H7 (cell line): ENCODE data around the gene POLR3GL. TPM values are rescaled to one million over a fixed set of nuclear protein-coding genes. Genes with fewer than 3 reads are reported as not detected.

Experiments used
- DNase-seq: peaks from one replicate; pipeline ENCODE4 v3.0.0; 2012
- H3K27me3 ChIP-seq: 2 replicates; pipeline ENCODE4 v1.6.0; 2011; ENCODE audit warnings: mild to moderate bottlenecking, low read length; ENCODE audit not compliant: control insufficient read depth, insufficient read depth
- H3K36me3 ChIP-seq: replicated peaks from 2 replicates; pipeline ENCODE4 v1.5.1; 2011; ENCODE audit warnings: low read length; ENCODE audit not compliant: control insufficient read depth, insufficient read depth
- H3K4me3 ChIP-seq: 2 replicates; pipeline ENCODE4 v1.5.1; 2011; ENCODE audit warnings: low read depth, mild to moderate bottlenecking, control low read depth, low read length, moderate library complexity; ENCODE audit not compliant: insufficient read depth
- total RNA-seq: library from RNA; depleted of rRNA; stranded (reverse); fragments of >200 nt; shearing (Covaris generic); gene quantifications from 2 replicates; pipeline ENCODE4 v1.2.3, GENCODE V29; 2014

Gene POLR3GL
- total RNA-seq, 1 experiment from 2014 or later, result 6.3 TPM

GRCh38 chr1:145987926-145988325 lies 23.4 kb downstream of the POLR3GL start:
- Histone ChIP-seq H3K36me3 (peaks cover 2% of the 10 kb centered on the region; the same call in 1 of the 2 replicates), H3K4me3 (no peak overlapping the region), H3K27me3 (no peaks in the 10 kb centered on the region)
- no peak for DNase-seq

- Histone ChIP-seq H3K4me3 (no peak overlapping the region), H3K36me3 (peaks cover 10% of the 10 kb centered on the region), H3K27me3 (no peaks in the 10 kb centered on the region)
- no peak for DNase-seq
Observed at GRCh38 chr1:145988773-145989172, 24.3 kb downstream of the POLR3GL start.

GRCh38 chr1:145990249-145990855 lies 25.9 kb downstream of the POLR3GL start:
- Histone ChIP-seq H3K36me3 (peaks cover 22% of the 10 kb centered on the region), H3K4me3 (no peak overlapping the region), H3K27me3 (no peaks in the 10 kb centered on the region; the same call in 1 of the 2 replicates)
- no peak for DNase-seq

GRCh38 chr1:145991735-145992412 lies 27.4 kb downstream of the POLR3GL start:
- DNase-seq, result no peak
- H3K27me3 ChIP-seq, result peaks cover 2% of the 10 kb centered on the region; the same call in 1 of the 2 replicates
- no peak overlapping the region for H3K4me3 ChIP-seq
- peaks cover 22% of the 10 kb centered on the region for H3K36me3 ChIP-seq

- H3K4me3 ChIP-seq, result no peak overlapping the region
- DNase-seq, result no peak
Observed at GRCh38 chr1:145992502-145992936, 28.0 kb downstream of the POLR3GL start.

GRCh38 chr1:145992958-145993617 lies 28.6 kb downstream of the POLR3GL start:
- Histone ChIP-seq H3K36me3 (peaks cover 22% of the 10 kb centered on the region), H3K4me3 (no peak overlapping the region), H3K27me3 (peaks cover 2% of the 10 kb centered on the region; the same call in 1 of the 2 replicates)
- DNase-seq, result no peak

More at GRCh38 chr1:145992502-145992936, 28.0 kb downstream of the POLR3GL start:
- H3K27me3 ChIP-seq, result peaks cover 2% of the 10 kb centered on the region; the same call in 1 of the 2 replicates
- H3K36me3 ChIP-seq, result peaks cover 22% of the 10 kb centered on the region

- peak overlapping the region; percentile 63; the same call in 1 of the 2 replicates for H3K4me3 ChIP-seq
- peaks cover 2% of the 10 kb centered on the region; the same call in 1 of the 2 replicates for H3K27me3 ChIP-seq
- H3K36me3 ChIP-seq, result peaks cover 22% of the 10 kb centered on the region
- no peak for DNase-seq
Observed at GRCh38 chr1:145993618-145994390, 29.3 kb downstream of the POLR3GL start.

GRCh38 chr1:145994391-145995120 lies 30.1 kb downstream of the POLR3GL start:
- Histone ChIP-seq H3K27me3 (peaks cover 2% of the 10 kb centered on the region; the same call in 1 of the 2 replicates), H3K4me3 (peak overlapping the region; percentile 63), H3K36me3 (peaks cover 22% of the 10 kb centered on the region)
- no peak for DNase-seq

GRCh38 chr1:145995148-145995881 lies 30.8 kb downstream of the POLR3GL start:
- peak overlapping the region; percentile 63 for H3K4me3 ChIP-seq
- DNase-seq, result no peak
- peaks cover 22% of the 10 kb centered on the region for H3K36me3 ChIP-seq
- peaks cover 2% of the 10 kb centered on the region; the same call in 1 of the 2 replicates for H3K27me3 ChIP-seq

GRCh38 chr1:145995964-145996432 lies 31.5 kb downstream of the POLR3GL start:
- H3K27me3 ChIP-seq, result peaks cover 2% of the 10 kb centered on the region; the same call in 1 of the 2 replicates
- DNase-seq, result no peak
- peak overlapping the region; percentile 63 for H3K4me3 ChIP-seq
- H3K36me3 ChIP-seq, result peaks cover 22% of the 10 kb centered on the region

- peaks cover 2% of the 10 kb centered on the region; the same call in 1 of the 2 replicates for H3K27me3 ChIP-seq
- peaks cover 22% of the 10 kb centered on the region for H3K36me3 ChIP-seq
- peak; percentile 97 for DNase-seq
- H3K4me3 ChIP-seq, result peak within 1 kb of the TSS; percentile 63
Observed at GRCh38 chr1:145996433-145997015, 32.0 kb downstream of the POLR3GL start, which contains the start of gene TXNIP. TSS of gene TXNIP (minus strand) at chr1:145996579. CDS start at chr1:145996266, 313 bp downstream.

- peak overlapping the region; percentile 61 for H3K4me3 ChIP-seq
- H3K27me3 ChIP-seq, result peaks cover 2% of the 10 kb centered on the region; the same call in 1 of the 2 replicates
- peak; percentile 35 for DNase-seq
- peaks cover 22% of the 10 kb centered on the region for H3K36me3 ChIP-seq
Observed at GRCh38 chr1:145997016-145997717, 32.7 kb downstream of the POLR3GL start.
